Neural progenitor cell (in vitro differentiated cells): Measurements from ENCODE around the gene TRANK1.

Experiments
- CTCF ChIP-seq: fragments of 200-600 bp; sonication (generic); IDR thresholded peaks from 2 replicates; pipeline ENCODE4 v1.5.1; 2017; ENCODE audit warnings: antibody characterized with exemption, mild to moderate bottlenecking
- EZH2 ChIP-seq: fragments of 200-600 bp; sonication (generic); IDR thresholded peaks from 2 replicates; pipeline ENCODE4 v1.6.1; 2017; ENCODE audit warnings: antibody characterized with exemption, mild to moderate bottlenecking, moderate library complexity

GRCh38 chr3:36900474-36901443 lies 44.1 kb downstream of the TRANK1 start:
- TF ChIP-seq CTCF: no peak
- no peak for TF ChIP-seq EZH2
